Kidney (tissue), 14 donors: Measurements from ENCODE around the gene ESF1. TPM values are rescaled to one million over a fixed set of nuclear protein-coding genes. Genes with fewer than 3 reads are reported as not detected.

ENCODE experiments used
- DNase-seq, 5 donors: peaks; one replicate each; pipeline ENCODE4 v3.0.0-alpha.2; 2013 to 2020
- FAIRE-seq: peaks from 2 replicates; lab custom pipeline; 2012; peaks lifted over from hg19 to GRCh38; lab: Jason Lieb, UNC
- H3K27ac ChIP-seq, 2 donors: one replicate each; pipeline ENCODE4 v1.7.0; 2013; ENCODE audit warnings: low read depth in 2 of 2, low read length in 2 of 2, inconsistent platforms in 1 of 2
- H3K27me3 ChIP-seq: one replicate; pipeline ENCODE4 v1.7.1; 2013; ENCODE audit warnings: low read length, inconsistent platforms; ENCODE audit not compliant: control insufficient read depth, insufficient read depth
- H3K36me3 ChIP-seq, 3 donors: one replicate each; pipeline versions ENCODE4 v1.7.0 to v1.7.1; 2013; ENCODE audit warnings: low read length in 3 of 3, control low read depth in 1 of 3, inconsistent platforms in 1 of 3; ENCODE audit not compliant: insufficient read depth in 3 of 3, control insufficient read depth in 2 of 3
- H3K4me1 ChIP-seq, 3 donors: one replicate each; pipeline versions ENCODE4 v1.7.0 to v1.7.1; 2013; ENCODE audit warnings: low read length in 3 of 3, inconsistent platforms in 1 of 3, low read depth in 1 of 3; ENCODE audit not compliant: control insufficient read depth in 2 of 3, insufficient read depth in 2 of 3
- H3K4me3 ChIP-seq, 3 donors: one replicate each; pipeline versions ENCODE4 v1.7.0 to v1.8.1; 2013; ENCODE audit warnings: low read length in 3 of 3, control low read depth in 1 of 3, inconsistent platforms in 1 of 3
- H3K9ac ChIP-seq, 3 donors: one replicate each; pipeline versions ENCODE4 v1.7.0 to v1.7.1; 2013; ENCODE audit warnings: low read length in 3 of 3, control low read depth in 1 of 3, inconsistent platforms in 1 of 3
- H3K9me3 ChIP-seq, 3 donors: one replicate each; pipeline versions ENCODE4 v1.7.0 to v1.7.1; 2013; ENCODE audit warnings: low read length in 3 of 3, control low read depth in 1 of 3, inconsistent platforms in 1 of 3; ENCODE audit not compliant: control insufficient read depth in 2 of 3, insufficient read depth in 1 of 3
- intact Hi-C: fragments of 100-400 bp; cut with DNase I; formaldehyde crosslinking; loops from one replicate; pipeline ENCODE4 v1.11.1; 2022
- polyA plus RNA-seq: library from polyadenylated mRNA; stranded (reverse); fragments of 350-450 nt; fragmentation: Illumina TruSeq; extraction: RNeasy Lipid Tissue Mini Kit (QIAGEN cat#74804); gene quantifications from one replicate; pipeline ENCODE4 v1.2.3, GENCODE V29; 2014; ENCODE audit warnings: low read depth, low replicate concordance; ENCODE audit not compliant: insufficient read depth
- total RNA-seq: library from RNA; stranded (reverse); fragmentation: NEBNext Ultra II Directional; extraction: Animal tissue kit (Norgen Biotek cat#: 25700); gene quantifications from one replicate; pipeline ENCODE4 v1.2.1, GENCODE V29; 2021
- TF ChIP-seq, protein P1 (sequence below): IDR thresholded peaks from 3 replicates; pipeline ENCODE4 v1.5.1; 2012; ENCODE audit warnings: mild to moderate bottlenecking, moderate library complexity, borderline replicate concordance; ENCODE audit not compliant: insufficient read depth; ENCODE audit errors: extremely low read depth
- donor health status: control.
- donor health status: control.
- donor health status: control.
- donor health status: control.
- donor health status: control.
- donor health status: DM: yes; HTN: yes; CAD: no.
- donor health status: Normal renal cell carcinoma (clear cell type).

The ESF1 gene
- total and polyA plus RNA-seq, 2 donors from 2014 or later: 4.9 to 12.6 TPM

DNA sequence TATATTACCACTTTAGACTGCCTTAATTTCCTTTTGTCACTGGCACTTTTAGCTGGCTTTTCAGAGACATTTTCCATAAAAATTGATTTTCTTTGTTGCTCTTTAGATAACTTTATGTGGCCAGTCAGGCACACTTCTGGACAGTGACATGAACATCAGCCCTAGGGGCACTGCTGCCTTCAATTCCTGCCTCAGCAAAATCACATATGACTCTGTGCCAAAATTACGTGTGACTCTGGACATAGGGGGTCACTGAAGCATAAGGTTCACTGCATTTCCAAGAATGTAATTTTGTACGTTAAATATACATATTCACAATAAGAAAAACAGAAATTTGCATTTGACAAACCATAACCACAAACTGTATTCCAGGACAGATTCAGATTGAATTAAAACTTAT lies 66.5 kb downstream of the ESF1 start:
- DNase-seq (no peak), FAIRE-seq (no peak)
- Histone ChIP-seq H3K27ac (no peak overlapping the region), H3K4me1 (no peaks in the 10 kb centered on the region), H3K9ac (no peak overlapping the region), H3K27me3 (no peaks in the 10 kb centered on the region), H3K4me3 (no peak overlapping the region), H3K9me3 (no peaks in the 10 kb centered on the region), H3K36me3 (peaks cover 3 to 11% (median 6%) of the 10 kb centered on the region in 3 donors)
- intact Hi-C loops: no loop called here
- TF ChIP-seq, protein P1, sequence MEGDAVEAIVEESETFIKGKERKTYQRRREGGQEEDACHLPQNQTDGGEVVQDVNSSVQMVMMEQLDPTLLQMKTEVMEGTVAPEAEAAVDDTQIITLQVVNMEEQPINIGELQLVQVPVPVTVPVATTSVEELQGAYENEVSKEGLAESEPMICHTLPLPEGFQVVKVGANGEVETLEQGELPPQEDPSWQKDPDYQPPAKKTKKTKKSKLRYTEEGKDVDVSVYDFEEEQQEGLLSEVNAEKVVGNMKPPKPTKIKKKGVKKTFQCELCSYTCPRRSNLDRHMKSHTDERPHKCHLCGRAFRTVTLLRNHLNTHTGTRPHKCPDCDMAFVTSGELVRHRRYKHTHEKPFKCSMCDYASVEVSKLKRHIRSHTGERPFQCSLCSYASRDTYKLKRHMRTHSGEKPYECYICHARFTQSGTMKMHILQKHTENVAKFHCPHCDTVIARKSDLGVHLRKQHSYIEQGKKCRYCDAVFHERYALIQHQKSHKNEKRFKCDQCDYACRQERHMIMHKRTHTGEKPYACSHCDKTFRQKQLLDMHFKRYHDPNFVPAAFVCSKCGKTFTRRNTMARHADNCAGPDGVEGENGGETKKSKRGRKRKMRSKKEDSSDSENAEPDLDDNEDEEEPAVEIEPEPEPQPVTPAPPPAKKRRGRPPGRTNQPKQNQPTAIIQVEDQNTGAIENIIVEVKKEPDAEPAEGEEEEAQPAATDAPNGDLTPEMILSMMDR: no peak

DNA sequence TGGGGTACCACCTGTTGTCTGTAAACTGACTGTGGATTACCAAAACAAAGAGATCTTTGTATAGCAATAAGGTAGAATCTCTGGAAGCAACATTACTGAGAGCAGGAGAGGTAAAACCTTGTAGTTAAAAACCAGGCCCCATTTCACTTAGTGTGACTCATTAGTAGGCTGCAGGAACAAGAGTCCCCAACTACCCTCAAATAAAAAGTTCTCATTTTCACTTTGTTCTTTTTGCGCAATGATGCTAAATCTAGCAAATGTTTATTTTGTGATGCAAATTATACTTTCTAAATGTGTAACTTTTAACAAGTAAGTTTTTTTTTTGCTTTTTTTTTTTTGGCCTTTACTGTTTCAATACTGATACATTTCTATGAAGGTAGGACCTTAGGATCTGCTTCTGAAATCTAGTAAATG lies 67.1 kb downstream of the ESF1 start:
- Histone ChIP-seq H3K36me3 (peaks cover 3 to 11% (median 6%) of the 10 kb centered on the region in 3 donors), H3K27ac (no peak overlapping the region), H3K9me3 (no peaks in the 10 kb centered on the region), H3K9ac (no peak overlapping the region), H3K4me3 (no peak overlapping the region), H3K27me3 (no peaks in the 10 kb centered on the region), H3K4me1 (no peaks in the 10 kb centered on the region)
- intact Hi-C loops: no loop called here
- no peak for FAIRE-seq
- TF ChIP-seq, protein P1: no peak
- DNase-seq: no peak

DNA sequence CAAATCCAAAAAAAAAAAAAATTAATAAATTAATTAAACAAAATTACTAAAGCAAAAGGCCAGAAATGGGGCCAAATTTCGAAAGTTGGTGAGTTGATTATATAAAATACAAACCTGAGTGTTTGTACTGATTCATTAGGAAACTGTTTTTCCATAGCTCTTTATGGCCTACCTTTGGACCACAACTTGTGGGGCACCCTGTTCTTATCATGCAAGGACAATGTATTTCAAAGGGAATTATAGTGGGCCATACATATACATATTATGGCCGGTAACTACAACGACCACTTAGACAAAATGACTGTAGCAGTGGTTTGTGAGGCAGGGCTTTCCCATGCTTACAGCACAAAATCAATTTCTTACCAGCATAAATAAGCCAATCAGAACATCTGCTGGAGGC lies 69.5 kb downstream of the ESF1 start:
- TF ChIP-seq, protein P1: no peak
- intact Hi-C loops: no loop called here
- peaks cover 0 to 9% (median 0%) of the 10 kb centered on the region in 3 donors for H3K9me3 ChIP-seq
- no peak for FAIRE-seq
- no peak for DNase-seq
- H3K27me3 ChIP-seq: no peaks in the 10 kb centered on the region
- no peak overlapping the region for H3K4me3 ChIP-seq
- H3K9ac ChIP-seq: no peak overlapping the region
- no peak overlapping the region for H3K27ac ChIP-seq
- H3K36me3 ChIP-seq: peaks cover 3 to 11% (median 6%) of the 10 kb centered on the region in 3 donors
- no peaks in the 10 kb centered on the region for H3K4me1 ChIP-seq

DNA sequence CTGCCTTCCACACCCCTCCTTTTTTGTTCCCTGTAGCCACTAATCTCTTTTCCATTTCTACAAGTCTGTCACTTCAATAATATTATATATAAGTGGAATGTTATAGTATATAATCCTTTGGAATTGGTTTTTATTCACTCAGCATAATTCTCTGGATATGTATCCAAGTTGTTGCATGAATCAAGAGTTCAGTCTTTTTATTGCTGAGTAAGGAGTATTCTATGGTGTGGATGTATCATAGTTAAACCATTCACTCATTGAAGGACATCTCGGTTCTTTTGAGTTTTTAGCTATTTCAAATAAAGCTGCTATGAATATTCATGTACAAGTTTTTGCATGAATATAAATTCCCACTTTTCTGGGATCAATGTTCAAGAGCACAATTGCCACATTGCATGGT lies 76.5 kb downstream of the ESF1 start:
- intact Hi-C loops: no loop called here
- Histone ChIP-seq H3K9me3 (peaks cover 0 to 9% (median 0%) of the 10 kb centered on the region in 3 donors), H3K4me3 (no peak overlapping the region), H3K27me3 (no peaks in the 10 kb centered on the region), H3K9ac (no peak overlapping the region), H3K27ac (no peak overlapping the region), H3K36me3 (no peaks in the 10 kb centered on the region), H3K4me1 (no peaks in the 10 kb centered on the region)
- TF ChIP-seq, protein P1: no peak
- FAIRE-seq (no peak), DNase-seq (no peak)
